DMS114 treated with DMSO at 0.1 percent for 48 hours (cell line): ENCODE results near the gene LMAN2.
A peak's percentile ranks its signal among the peaks of the same experiment; 100 is the strongest.
"Not testable (repeated sequence)": the region's sequence is repeated elsewhere in the genome, so short reads cannot be mapped to it uniquely, and the experiment has no call there.

ENCODE experiments used
- DNase-seq: peaks from one replicate; lab custom pipeline; 2025; ENCODE audit not compliant: unreplicated experiment; lab: John Stamatoyannopoulos, UW

Gene LMAN2

DNA sequence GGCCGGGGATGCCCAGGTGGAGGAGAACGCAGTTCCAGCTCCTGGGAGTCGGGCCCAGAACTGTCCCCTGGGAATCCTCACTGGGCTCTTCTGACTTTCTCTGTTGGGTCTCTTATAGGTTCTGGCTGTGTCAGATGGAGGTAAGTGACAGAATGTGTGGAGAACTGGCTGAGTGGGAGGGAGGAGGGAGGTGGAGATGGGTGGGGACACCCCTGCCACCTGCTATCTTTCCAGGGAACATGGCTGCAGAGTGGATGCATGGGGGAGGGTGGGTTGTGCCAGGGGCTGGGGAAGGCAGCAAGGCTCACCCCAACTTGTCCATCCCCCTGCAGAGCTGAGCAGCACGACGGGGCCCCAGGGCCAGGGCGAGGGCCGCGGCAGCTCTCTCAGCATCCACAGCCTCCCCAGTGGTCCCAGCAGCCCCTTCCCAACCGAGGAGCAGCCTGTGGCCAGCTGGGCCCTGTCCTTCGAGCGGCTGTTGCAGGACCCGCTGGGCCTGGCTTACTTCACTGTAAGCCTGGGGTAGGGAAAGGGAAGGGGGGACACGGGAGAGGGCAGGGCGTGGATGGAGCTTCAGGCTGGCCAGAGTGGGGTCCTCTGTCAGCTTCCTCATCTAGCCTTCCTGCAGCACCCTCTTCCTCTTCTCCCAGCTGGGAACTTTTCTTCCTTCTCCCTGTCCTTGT, 14.5 kb upstream of the LMAN2 start:
- DNase-seq = no peak

DNA sequence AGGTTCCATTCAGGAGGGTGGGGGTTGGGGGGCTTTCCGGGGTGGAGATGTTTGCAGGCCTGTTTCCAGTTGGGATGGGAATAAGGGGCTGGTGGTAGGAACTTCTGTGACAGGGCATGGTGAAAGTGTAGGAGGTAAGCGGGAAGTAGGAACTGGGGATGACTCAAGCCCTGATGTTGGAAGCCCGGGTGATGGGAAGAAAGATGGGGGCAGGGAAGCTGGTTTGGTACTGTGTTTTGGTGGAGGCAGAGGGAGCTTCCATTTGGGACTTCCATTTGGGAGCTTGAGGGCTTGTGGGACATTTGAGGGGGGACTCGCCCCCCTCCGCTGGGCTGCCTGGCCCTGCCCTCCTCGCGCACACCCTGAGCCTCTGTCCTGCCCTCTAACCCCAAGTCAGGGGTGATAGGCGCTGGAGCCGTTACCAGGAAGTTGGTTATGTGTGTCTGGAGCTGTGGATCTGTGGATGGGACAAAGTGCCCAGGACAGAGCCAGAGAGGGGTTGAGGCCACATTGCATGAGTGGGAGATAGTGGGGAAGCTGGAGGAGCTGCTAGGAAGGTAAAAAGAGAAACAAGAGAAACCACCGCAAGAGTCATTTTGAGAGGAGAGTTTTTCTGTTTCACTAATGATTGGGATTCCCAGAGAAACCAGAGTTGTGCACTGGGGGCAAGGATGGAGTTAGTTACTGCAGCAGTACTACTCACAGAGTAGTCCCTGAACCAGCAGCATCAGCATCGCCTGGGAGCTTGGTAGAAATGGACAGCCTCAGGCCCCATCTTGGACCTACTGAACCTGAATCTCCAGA, 12.9 kb upstream of the LMAN2 start:
- no peak for DNase-seq

DNA sequence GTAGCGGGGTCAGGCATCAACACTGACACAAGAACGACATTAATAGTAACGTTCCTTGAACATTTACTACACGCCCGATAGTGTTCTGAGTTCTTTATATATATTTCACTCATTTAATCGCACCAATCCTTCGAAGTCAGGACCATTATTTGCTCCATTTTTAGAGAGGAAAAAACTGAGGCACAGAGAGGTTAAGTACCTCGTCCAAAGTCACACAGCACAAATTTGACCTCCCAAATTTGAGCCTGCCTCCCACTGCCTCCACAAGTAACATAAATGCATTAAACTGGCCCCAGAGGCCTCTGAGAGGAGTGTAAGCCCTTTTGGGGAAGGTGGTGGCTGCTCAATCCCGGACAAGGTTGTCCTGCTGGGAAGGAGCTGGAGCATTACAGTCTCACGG, 12.1 kb upstream of the LMAN2 start:
- DNase-seq = no peak

DNA sequence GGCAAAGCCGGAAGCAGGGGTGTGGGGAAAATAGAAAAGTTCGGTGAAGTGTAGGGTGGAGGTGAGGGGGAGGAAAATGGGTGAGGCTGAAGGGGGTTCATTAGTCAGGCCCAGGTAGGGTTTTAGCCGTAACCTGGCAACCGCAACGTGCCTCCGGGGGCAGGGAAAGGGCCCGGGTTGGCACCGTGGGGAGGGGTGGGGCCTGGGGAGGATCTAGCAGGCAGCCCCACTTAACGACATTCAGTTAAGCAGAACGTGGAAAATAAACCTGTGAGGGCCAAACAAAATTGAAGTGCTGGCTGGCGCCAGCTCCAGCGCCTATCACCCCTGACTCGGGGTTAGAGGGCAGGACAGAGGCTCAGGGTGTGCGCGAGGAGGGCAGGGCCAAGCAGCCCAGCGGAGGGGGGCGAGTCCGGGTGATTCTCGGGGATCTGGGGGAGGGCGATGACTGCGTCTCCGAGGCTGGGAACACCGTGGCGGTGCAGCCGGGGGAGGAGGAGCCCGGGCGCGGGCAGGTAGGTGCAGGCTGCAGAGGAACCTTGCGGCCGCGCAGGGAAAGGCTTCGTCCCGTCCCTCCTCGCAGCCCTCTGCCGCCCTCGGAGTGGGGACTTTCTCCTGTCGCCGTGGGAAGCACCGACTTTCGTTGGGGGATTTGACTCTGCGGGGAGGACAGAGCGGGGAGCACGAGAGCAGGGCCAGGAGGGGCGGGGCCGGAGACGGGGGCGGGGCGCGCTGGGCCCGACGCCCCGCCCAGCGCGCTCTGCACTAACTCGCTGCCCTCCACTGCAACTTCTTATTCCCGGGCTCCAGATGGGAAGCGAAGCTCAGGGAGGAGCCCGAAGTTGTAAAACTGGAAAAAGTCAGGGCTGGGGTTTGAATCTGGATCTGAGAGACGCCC, 11.4 kb upstream of the LMAN2 start:
- DNase-seq = peak; percentile 43

DNA sequence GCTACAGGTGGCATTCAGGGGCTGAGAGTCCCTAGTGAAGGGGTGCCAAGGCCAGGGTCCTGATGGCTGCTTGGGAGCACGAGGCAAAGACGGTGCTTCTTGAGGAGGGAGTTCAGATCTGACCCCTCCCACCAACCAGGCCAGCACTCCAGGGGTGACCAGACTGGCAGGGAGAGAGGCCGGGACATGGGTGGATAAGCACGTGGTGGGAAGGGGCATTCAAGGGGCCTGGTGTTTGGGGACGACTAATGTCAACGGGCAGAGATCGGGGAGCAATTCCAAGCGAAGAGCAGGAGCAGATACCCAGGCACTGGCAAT, 10.8 kb upstream of the LMAN2 start:
- DNase-seq = no peak

DNA sequence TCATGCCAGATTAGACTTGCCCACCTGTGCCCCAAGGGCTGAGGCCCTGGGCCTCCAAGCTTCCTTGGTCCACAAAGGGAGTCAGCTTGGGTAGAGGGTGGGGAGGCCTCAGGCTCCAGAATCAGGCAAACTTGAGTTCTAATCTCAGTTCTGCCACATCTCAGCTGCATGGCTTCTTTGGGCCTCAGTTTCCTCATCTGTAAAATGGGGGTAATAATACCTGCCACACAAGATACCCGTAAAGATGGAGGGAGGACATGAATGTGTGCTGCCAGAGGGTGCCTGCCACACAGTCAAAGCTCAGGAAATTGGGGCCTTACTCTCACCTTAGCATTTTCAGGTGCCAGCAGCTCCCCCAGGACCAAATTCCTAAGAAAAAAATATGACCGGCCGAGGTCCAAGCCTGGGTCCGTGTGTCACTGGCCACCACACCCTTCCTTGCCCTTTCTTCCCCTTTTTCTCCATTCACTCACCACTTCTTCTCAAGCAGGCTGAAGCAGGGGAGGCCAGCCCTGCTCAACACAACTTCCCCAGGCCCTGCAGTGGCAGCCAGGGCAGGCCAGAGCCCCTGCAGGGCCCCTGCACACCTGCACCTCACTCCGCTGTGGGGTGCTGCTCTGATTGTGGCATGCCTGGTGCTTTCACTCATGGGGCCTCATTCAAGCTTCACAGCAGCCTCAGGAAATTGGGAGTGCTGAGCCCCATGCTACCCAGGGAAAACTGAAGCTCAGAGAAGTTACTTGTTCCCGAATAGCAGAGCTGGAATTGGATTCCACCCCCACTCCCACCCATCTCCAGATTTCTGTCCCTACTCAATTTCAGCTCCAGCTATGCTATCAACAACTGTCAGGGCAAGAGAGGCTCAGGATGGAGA, 10.2 kb upstream of the LMAN2 start:
- no peak for DNase-seq

DNA sequence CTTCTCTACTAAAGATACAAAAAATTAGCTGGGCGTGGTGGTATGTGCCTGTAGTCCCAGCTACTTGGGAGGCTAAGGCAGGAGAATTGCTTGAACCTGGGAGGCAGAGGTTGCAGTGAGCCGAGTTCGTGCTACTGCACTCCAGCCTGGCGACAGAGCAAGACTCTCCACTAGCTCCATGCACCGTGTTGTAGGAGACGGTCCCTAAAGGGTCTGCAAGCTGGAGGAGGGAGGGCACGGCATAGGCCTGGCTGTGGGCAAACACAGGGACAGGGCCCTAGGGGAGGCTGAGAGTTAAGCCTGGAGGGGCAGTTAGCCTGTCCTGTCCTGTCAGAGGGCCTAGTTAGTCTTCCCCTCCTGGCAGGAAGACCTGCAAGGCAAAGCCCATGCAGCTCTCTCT, 9.3 kb upstream of the LMAN2 start:
- not testable (repeated sequence) for DNase-seq

DNA sequence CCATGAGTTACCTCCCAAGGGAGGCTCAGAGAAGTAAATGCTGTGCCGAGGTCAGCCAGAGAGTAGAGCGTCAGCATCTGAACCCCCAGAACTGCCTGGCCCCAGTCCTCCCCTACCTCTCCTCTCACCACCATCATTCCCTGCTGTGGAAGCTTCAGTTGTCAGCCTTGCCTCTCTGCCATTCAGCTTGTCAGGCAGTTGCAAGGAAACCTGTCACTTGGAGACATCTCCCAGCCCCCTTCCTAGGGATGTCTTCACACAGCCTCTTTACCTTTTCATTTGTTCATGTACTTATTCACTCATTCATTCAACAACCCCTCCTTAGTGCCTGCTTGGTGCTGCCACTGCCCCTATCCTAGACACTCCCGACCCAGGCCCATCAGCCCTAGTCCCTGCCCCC, 8.4 kb upstream of the LMAN2 start:
- no peak for DNase-seq

DNA sequence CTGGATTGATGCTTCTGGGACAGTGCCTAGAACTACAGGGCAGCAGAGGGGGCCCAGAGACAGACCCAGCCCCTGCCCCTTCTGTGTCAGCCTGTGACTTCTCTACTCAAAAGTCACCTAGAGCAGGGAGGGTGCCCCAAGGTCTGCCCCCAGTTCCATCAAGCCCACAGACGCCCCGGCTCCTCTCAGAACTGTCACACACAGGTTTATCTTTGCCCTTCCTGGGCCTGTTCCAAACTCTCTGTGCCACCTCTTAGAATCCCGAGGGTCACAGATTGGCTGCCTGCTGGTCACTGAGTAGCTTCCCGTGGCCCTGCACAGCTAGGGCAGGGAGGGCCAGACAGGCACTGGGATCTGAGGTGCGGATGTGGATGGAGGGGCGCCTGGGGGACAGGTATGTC, 8.0 kb upstream of the LMAN2 start:
- DNase-seq = no peak

DNA sequence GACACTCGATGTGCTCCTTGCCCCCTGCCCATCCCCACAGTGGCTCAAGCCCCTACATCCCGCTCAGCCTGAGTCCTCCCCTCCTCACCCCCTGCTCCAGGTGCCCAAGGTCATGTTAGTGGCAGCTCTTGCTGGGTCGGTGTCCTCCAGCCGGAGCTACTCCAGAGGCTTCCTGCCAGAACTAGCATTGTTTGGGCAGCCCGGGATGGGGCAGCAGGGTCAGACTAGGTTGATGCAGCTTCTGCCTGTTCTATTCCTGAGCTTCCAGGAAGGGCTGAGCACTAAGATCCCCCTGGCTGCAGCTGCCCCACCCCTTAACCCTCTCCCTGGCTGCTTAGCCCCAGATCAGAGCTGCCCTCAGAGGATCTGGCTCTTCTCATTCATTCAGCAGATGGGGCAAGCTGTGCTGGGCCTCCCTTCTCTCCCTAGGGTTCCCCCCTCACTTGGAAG, 6.9 kb upstream of the LMAN2 start:
- no peak for DNase-seq

DNA sequence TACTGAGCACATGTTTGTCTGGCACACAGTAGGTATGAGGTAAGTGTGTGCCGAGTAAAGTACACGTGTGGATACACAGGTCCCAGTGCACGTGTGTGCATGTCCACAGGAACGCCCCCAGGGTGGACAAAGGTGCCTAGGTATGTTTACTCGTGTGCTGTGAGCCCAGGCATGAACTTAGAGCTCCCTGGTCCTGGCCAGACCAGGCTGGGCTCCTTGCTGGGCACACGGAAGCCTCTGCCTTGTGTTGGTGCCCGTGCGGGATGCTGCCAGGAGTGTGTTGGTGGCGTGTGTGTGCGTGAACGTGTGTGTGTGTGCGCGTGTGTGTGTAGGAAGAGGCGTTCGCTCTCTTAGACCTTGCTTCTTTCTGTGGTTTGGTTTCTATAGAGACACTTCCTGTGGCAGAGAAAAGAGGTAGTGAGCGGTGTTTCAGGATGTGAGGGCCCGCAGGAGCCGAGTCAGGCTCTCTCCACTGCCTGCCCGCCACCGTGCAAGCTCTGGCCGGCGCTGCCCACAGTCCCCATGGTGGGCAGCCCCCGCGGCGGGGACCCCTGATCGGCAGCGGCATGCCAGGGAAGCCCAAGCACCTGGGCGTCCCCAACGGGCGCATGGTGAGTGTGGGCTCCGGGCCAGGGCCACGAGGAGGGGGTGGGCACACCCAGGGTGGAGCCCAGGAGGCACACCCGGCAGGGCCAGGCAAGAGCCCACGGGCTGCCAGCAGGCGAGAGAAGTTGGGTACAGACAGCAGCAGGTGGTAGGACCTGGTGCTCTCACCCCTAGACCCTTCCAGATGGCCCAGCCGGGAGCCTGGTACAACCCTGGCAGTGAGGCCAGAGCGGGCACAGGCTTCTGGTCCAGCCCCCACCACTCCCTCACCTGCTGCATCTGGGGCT, 6.2 kb upstream of the LMAN2 start, which contains the start of gene RGS14:
RGS14 (plus strand) TSS at position 466 of the 893 bp plus-strand sequence; CDS start at position 567, 101 bp downstream.
- no peak for DNase-seq

DNA sequence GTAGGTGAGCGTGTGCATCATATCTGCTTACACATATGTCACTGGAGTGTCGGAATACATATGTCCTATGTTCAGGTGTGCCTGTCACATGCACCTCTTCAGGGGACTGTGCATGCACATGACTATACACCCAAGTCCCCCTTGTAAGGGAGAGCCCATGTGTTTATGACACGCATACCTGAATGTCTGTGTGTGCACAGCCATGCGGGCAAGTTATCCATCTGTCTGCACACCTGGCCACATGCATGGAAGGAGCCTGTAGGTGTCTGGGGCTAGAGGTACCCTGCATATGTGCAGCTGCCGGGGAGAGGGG, 5.6 kb upstream of the LMAN2 start:
- no peak for DNase-seq

DNA sequence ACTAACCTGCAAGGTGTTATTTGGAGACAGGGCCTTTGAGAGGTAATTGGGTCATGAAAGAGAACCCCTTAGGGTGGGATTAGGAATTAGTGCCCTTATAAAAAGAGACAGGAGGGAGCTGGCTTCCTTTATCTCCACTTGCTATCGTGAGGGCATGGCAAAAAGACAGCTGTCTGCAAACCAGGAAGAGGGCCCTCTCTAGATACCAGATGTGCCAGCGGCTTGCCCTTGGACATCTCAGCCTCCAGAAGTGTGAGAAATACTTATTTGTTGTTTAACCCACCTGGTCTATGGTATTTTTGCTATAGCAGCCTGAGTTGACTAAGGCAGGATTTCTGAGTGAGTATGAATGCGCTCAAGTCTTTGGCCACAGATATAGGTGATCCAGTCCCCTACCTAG, 5.3 kb upstream of the LMAN2 start:
- DNase-seq = no peak

DNA sequence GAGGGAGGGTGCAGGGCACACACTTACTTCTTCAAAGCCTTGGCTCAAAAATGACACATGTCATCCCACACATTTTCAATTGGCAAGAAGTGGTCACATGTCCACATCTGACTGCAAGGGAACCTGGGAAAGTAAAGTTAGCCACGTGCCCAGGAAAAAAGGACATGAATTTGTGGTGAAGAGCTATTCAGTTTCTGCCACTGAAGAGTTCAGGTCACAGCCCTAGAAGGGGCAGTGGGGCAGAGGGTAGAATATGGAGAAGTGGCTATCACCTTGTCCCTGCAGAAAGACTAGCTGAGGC, 4.3 kb upstream of the LMAN2 start:
- DNase-seq = no peak

DNA sequence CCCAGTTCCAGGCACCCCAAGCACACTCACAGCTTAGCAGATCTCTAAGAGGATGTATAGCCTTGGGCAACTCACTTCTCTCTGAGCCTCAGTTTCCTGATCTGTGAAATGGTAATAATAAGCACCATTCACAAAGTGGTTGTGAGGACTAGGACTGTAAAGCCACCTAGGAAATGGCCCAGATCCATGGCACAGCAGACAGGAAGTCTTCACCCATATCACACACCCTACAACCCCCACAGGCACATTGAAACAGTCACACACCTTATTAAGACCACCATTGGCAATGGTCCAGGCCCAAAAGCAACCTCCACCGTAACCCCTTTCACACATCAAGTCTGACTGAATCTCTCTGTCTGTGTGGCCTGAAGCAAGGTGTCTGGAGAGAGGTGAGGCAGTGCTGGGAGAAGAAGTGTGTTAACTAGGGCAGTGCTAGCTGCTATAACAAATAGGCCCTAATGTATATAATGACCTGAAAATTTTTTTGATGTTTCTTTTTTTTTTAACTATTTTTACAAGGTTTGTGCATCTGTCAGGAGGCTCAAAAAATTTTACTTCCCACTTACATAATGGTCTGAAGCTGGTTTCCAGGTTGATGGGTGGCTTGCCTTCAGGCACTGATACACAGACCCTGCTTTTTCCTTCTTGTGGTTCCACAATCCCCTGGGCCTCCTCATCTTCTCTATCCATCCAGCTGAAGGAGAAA, 3.8 kb upstream of the LMAN2 start:
- DNase-seq = no peak

DNA sequence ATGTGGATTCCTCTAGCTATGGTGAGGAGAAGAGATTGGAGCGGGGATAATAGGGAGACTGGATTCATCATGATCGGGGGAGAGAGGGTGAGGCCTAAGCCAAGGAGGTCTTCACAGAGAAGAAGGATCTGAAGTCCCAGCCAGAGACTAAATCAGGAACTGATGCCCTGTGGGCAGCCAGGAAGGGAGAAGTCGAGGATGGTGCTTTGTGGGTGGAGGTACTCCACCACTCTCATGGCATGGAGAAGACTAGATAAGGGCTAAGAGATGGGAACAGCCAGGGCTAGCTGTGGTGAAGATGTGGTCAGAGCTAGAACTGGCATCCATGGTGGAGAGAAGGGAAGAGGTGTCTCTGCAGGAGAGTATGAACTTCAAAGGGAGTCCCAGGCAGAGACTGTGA, 3.2 kb upstream of the LMAN2 start:
- no peak for DNase-seq

DNA sequence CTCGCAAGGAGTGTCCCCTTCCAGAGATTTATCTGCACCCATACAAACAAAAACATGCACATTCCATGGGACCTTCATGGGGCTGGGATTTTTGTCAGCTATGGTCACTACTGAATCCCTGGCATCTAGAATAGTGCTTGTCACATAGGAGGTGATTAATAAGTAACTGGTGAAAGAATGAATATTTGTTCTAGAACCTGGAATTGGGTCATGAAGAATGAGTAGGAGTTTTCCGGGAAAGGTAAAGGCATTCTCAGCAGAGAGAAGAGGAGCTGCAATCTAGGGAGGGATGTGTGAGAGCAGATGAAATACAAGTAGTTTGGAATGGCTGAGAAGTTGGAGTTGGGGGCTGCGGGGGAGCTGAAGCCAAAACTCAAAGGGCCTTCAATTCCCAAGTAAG, 2.8 kb upstream of the LMAN2 start:
- no peak for DNase-seq

DNA sequence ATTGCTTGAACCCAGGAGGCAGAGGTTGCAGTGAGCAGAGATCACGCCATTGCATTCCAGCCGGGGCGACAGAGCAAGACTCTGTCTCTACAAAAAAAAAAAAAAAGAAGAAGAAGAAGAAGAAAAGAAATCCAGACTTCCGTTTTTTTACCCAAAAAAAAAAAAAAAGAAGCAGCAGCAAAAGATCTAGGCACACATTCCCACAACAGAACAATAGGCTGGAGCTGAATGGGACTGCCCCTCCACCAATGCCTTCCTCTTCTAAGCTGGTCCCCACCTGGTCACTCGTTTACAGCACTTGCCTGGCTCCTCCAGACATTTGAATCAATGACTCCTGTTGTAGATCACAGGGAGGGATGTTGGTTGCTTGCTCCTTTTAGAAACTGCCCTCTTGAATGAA, 1.6 kb upstream of the LMAN2 start:
- DNase-seq = no peak

DNA sequence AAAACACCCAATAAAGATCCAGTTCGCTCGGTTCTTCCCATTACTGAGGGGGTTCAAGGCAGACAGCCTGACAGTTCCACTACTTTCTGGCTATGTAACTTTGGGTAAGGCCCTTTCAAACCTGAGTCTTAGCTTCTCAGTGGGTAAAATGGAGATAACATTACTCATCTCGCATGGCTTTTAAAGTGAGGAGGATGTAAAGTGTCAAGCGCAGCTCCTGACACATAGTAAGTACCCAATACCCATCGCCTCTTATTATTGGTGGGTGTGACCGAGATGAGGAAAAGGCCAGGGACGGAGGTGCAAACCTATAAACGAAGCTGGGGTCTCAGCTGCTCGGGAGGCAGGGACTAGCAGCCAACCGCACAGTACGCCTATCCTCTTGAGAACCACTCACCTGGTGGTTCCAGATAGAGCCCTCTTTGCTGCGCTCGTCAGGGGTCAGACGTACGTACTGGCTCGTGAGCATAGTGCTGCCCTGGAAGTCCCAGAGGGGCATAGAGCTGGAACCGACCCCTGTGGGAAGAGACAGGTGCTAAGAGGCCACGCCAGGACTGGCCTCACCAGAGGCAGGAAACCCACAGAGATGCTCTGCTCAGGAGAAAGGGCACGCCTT, 584 bp downstream of the LMAN2 start:
- DNase-seq = no peak
